DMS153 treated with DMSO at 0.1 percent for 48 hours (cell line): ENCODE data around the gene TMEM33.

Source experiments
- DNase-seq: peaks from one replicate; lab custom pipeline; 2025; ENCODE audit not compliant: unreplicated experiment; lab: John Stamatoyannopoulos, UW

TMEM33 gene

GRCh38 chr4:41994461-41994985 is 59.3 kb downstream of the TMEM33 start:
- no peak for DNase-seq

- no peak for DNase-seq
Measured at GRCh38 chr4:41998019-41998418, 62.8 kb downstream of the TMEM33 start.

DNA sequence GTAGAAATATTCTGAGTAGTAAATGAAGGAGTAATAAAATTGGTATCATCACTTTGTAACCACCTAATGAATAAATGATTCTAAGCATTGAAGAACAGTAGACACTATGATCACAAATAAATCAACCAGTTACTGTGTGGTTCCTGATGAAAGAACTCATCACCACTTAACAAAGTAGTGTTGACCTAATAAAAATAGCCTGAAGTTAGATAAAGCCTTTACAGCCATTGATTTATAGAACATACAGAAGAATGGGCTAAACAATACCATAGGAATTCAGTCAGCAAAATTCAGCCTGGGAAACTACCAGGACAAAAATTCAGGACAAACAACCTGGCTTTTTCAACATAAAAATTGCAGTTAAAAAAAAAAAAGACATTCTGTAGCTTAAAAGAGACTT is 64.1 kb downstream of the TMEM33 start:
- no peak for DNase-seq

DNA sequence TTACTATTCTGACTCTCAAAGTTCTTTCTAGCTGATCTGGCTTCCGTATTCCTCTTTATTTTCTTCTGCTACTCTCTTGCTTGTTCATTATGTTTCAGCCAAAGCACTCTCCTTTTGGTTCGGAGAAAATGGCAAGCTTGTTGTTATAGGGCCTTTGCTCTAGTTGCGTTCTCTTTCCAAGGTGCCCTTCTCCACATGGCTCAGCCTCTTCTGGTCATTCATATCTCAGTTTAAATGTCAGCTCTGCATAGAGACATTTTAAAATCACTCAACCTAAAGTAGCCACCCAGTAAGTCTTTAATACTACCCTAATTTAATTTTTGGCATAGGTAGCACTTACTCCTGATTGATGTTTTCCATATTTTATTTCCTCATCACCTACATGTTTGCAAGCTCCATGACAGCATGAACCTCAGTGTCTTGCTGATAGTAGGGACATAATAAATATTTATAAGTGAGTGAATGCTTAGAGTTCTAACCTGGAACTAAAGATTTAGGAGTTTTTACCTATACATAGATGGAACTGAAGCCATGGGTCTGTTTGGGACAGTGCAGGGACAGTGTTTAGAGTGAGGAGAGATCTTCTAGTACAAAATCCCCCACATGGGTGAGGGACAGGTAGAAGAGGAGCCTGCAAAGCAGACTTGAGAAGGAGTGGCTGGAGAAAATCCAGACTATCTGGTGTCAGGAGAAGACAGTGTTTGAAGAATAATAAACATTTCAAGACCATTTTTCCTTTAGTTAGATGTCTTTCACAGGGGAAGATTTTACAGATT is 73.0 kb downstream of the TMEM33 start:
- no peak for DNase-seq
